Loucy (cell line): ENCODE results near the gene TBX18.

ENCODE experiments used
- EZH2phosphoT487 ChIP-seq: fragments of 200-600 bp; IDR thresholded peaks from 2 replicates; pipeline ENCODE4 v1.6.1; 2018; ENCODE audit warnings: antibody characterized with exemption, mild to moderate bottlenecking, moderate library complexity, borderline replicate concordance
- TF ChIP-seq, protein P1 (sequence below): fragments of 200-600 bp; sonication (generic); conservative IDR thresholded peaks from 2 replicates; pipeline ENCODE4 v1.5.1; 2014; ENCODE audit warnings: mild to moderate bottlenecking, antibody characterized with exemption, low read length

DNA sequence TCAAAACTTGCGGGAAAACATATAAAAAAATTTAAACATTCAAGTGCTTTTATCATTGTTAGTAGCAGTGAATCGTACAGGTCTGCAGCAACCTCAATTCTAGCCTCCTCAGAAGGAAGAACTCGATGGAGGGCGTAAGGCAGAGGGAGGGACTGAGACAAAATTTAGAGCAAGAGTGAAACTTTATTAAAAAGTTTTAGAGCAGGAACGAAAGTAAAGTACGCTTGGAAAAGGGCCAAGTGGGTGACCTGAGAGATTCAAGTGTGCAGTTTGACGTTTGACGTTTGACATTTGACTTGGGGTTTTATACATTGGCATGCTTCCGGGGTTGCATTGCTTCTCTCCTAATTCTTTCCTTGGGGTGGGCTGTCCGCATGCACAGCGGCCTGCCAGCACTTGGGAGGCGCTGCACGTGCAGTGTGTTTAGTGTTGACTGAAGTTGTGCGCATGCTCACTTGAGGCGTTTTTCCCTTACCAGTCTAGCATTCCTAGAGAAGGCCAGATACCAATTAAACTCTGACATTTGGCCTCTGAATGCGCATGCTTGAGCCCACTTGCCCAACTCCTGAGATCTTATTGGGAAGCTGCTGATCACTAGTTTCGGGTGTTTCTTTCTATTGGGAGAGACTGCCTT, 82.6 kb downstream of the TBX18 start:
- TF ChIP-seq, protein P1, sequence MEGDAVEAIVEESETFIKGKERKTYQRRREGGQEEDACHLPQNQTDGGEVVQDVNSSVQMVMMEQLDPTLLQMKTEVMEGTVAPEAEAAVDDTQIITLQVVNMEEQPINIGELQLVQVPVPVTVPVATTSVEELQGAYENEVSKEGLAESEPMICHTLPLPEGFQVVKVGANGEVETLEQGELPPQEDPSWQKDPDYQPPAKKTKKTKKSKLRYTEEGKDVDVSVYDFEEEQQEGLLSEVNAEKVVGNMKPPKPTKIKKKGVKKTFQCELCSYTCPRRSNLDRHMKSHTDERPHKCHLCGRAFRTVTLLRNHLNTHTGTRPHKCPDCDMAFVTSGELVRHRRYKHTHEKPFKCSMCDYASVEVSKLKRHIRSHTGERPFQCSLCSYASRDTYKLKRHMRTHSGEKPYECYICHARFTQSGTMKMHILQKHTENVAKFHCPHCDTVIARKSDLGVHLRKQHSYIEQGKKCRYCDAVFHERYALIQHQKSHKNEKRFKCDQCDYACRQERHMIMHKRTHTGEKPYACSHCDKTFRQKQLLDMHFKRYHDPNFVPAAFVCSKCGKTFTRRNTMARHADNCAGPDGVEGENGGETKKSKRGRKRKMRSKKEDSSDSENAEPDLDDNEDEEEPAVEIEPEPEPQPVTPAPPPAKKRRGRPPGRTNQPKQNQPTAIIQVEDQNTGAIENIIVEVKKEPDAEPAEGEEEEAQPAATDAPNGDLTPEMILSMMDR: no peak
- TF ChIP-seq EZH2phosphoT487: no peak
